ENCODE results near the gene CCN2. TPM values are rescaled to one million over a fixed set of nuclear protein-coding genes. Genes with fewer than 3 reads are reported as not detected.

Gene CCN2
- total RNA-seq, 1 donor from 2014 or later, result 1,296 TPM

DNA sequence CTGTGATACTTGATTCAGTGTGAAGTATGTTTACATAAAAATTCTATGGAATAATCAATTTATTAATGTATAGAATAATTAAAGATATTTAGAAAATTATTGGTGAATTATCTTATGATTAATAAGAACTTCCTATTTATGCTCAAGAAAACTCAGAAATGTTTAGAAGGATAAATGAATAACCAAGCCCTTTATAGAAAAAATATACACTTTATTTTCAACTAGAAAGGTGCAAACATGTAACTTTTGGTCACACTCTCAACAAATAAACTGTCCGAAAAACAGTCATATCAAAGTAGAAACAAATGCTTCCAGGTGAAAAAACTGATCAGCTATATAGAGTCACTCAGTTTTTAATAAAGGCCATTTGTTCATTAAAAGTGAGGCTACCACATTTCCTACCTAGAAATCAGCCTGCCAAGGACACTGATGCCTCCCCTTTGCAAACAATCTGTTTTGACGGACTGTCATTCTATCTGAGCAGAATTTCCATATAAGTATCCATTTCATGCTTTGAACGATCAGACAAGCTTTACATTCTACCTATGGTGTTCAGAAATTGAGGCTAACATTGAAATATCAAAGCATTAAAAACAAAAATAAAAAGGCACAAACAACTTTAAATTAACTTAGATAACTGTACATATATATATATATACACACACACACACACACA lies 3.0 kb downstream of the CCN2 start:
- TF ChIP-seq CTCF (IDR thresholded peaks at IDR 0.05), result no peak
- Mint-ChIP-seq H3K4me1 (ENCODE audit: low read depth) (peaks cover 64% of the 10 kb centered on the region), H3K27ac (ENCODE audit: unreplicated experiment) (peak overlapping the region; percentile 89), H3K9me3 (ENCODE audit: low read depth) (no peaks in the 10 kb centered on the region), H3K27me3 (ENCODE audit: low read depth) (no peaks in the 10 kb centered on the region), H3K36me3 (ENCODE audit: low read depth) (peaks cover 29% of the 10 kb centered on the region), H3K4me3 (ENCODE audit: unreplicated experiment) (peak overlapping the region; percentile 80)
- no peak for DNase-seq (ENCODE audit: low spot score)

- no peaks in the 10 kb centered on the region for H3K9me3 Mint-ChIP-seq (ENCODE audit: low read depth)
- no peak for DNase-seq (ENCODE audit: low spot score)
- peak overlapping the region; percentile 81 for H3K27ac Mint-ChIP-seq (ENCODE audit: unreplicated experiment)
Measured at GRCh38 chr6:131946992-131947955, 3.9 kb downstream of the CCN2 start.

GRCh38 chr6:131946404-131946991 lies 4.7 kb downstream of the CCN2 start:
- Mint-ChIP-seq H3K9me3 (ENCODE audit: low read depth) (no peaks in the 10 kb centered on the region), H3K27me3 (ENCODE audit: low read depth) (no peaks in the 10 kb centered on the region), H3K27ac (ENCODE audit: unreplicated experiment) (peak overlapping the region; percentile 81), H3K4me1 (ENCODE audit: low read depth) (peaks cover 47% of the 10 kb centered on the region), H3K4me3 (ENCODE audit: unreplicated experiment) (peak overlapping the region; percentile 67), H3K36me3 (ENCODE audit: low read depth) (peaks cover 29% of the 10 kb centered on the region)
- DNase-seq (ENCODE audit: low spot score), result no peak
- TF ChIP-seq CTCF (IDR thresholded peaks at IDR 0.05), result no peak

More at GRCh38 chr6:131946992-131947955, 3.9 kb downstream of the CCN2 start:
- TF ChIP-seq CTCF (IDR thresholded peaks at IDR 0.05), result no peak
- H3K27me3 Mint-ChIP-seq (ENCODE audit: low read depth), result no peaks in the 10 kb centered on the region
- peaks cover 55% of the 10 kb centered on the region for H3K4me1 Mint-ChIP-seq (ENCODE audit: low read depth)
- peak overlapping the region; percentile 67 for H3K4me3 Mint-ChIP-seq (ENCODE audit: unreplicated experiment)
- H3K36me3 Mint-ChIP-seq (ENCODE audit: low read depth), result peaks cover 29% of the 10 kb centered on the region

GRCh38 chr6:131945971-131946370 lies 5.2 kb downstream of the CCN2 start:
- Mint-ChIP-seq H3K4me1 (ENCODE audit: low read depth) (peaks cover 44% of the 10 kb centered on the region), H3K27ac (ENCODE audit: unreplicated experiment) (peak overlapping the region; percentile 81), H3K4me3 (ENCODE audit: unreplicated experiment) (peak overlapping the region; percentile 67)

More at GRCh38 chr6:131945971-131946370, 5.2 kb downstream of the CCN2 start:
- Mint-ChIP-seq H3K27me3 (ENCODE audit: low read depth) (no peaks in the 10 kb centered on the region), H3K36me3 (ENCODE audit: low read depth) (peaks cover 28% of the 10 kb centered on the region), H3K9me3 (ENCODE audit: low read depth) (no peaks in the 10 kb centered on the region)
- TF ChIP-seq CTCF (IDR thresholded peaks at IDR 0.05), result no peak
- no peak for DNase-seq (ENCODE audit: low spot score)

Data from chondrocyte (in vitro differentiated cells).